K562 (cell line): ENCODE data around the gene PPM1L.

ENCODE experiments used
- MLX ChIP-seq, 2 experiments: fragments of 450-650 bp in 1 of 2; sonication (generic) in 1 of 2; formaldehyde crosslinking; conservative IDR thresholded peaks; 2 replicates each; pipeline versions ENCODE4 v1.4.0 to v1.8.1; 2020 to 2022; ENCODE audit warnings: mild to moderate bottlenecking in 1 of 2, missing genetic modification reagents in 1 of 2
- YY1 ChIP-seq, 3 experiments: IDR thresholded peaks; 2 replicates each; pipeline ENCODE4 v1.6.1; 2011; ENCODE audit warnings: low read length in 2 of 3, mild to moderate bottlenecking in 2 of 3, moderate library complexity in 2 of 3, borderline replicate concordance in 1 of 3, control low read depth in 1 of 3, low read depth in 1 of 3; ENCODE audit not compliant: insufficient read depth in 3 of 3, insufficient replicate concordance in 2 of 3, control insufficient read depth in 1 of 3, insufficient read length in 1 of 3; ENCODE audit errors: extremely low read depth in 1 of 3
- ZBTB5 ChIP-seq: fragments of 450-650 bp; IDR thresholded peaks from 2 replicates; pipeline ENCODE4 v1.6.1; 2017; ENCODE audit warnings: antibody characterized with exemption
- TF ChIP-seq, protein P1 (sequence below), 3 experiments: IDR thresholded peaks in 2 of 3; conservative IDR thresholded peaks in 1 of 3; 2 replicates each; pipeline ENCODE4 v1.5.1; 2011 to 2012; ENCODE audit warnings: low read length in 3 of 3, mild to moderate bottlenecking in 3 of 3, control low read depth in 2 of 3, improper control_type of control experiment in 1 of 3, inconsistent platforms in 1 of 3, low read depth in 1 of 3, mixed read lengths in 1 of 3, moderate library complexity in 1 of 3; ENCODE audit not compliant: insufficient read depth in 2 of 3

DNA sequence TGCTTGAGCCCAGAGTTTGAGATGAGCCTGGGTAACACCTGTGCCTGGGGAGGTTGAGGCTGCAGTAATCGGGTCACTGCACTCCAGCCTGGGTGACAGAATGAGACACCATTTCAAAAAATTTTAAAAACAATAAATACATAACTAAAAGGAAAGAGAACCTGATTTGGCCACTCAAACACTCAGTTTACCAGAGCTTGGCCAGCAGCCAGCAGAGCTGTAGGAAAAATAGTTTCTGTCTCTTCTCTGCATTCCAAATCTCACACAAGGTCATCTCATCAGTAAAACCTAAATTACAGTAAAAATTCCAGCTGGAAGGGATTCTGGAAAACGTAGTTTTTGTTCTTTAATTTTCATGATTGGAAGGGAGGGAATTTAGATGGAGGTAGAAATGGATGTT is 7.8 kb upstream of the PPM1L start:
- TF ChIP-seq, protein P1, sequence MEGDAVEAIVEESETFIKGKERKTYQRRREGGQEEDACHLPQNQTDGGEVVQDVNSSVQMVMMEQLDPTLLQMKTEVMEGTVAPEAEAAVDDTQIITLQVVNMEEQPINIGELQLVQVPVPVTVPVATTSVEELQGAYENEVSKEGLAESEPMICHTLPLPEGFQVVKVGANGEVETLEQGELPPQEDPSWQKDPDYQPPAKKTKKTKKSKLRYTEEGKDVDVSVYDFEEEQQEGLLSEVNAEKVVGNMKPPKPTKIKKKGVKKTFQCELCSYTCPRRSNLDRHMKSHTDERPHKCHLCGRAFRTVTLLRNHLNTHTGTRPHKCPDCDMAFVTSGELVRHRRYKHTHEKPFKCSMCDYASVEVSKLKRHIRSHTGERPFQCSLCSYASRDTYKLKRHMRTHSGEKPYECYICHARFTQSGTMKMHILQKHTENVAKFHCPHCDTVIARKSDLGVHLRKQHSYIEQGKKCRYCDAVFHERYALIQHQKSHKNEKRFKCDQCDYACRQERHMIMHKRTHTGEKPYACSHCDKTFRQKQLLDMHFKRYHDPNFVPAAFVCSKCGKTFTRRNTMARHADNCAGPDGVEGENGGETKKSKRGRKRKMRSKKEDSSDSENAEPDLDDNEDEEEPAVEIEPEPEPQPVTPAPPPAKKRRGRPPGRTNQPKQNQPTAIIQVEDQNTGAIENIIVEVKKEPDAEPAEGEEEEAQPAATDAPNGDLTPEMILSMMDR (IDR thresholded peaks at IDR 0.05 in 2 of 3, conservative IDR thresholded peaks at IDR 0.05 in 1 of 3; ENCODE audit: insufficient read depth in 2 of 3, low read depth in 1 of 3, low read length in 3 of 3): no peak
- TF ChIP-seq ZBTB5 (no peak), MLX (CRISPR knock-in tag; conservative IDR thresholded peaks at IDR 0.05) (no peak), YY1 (IDR thresholded peaks at IDR 0.05; ENCODE audit: borderline replicate concordance in 1 of 3, control insufficient read depth in 1 of 3, extremely low read depth in 1 of 3, insufficient read depth in 3 of 3, insufficient read length in 1 of 3, insufficient replicate concordance in 2 of 3, low read depth in 1 of 3, low read length in 2 of 3) (no peak)
